Measurements from ENCODE around the gene CPSF3. TPM values are rescaled to one million over a fixed set of nuclear protein-coding genes. Genes with fewer than 3 reads are reported as not detected.

The CPSF3 gene
- total and polyA plus RNA-seq, 9 of the 15 experiments (the other 6 are each of a cell fraction or from before 2014, with no cell fraction given): 54.2 to 151 (median 94.5) TPM

DNA sequence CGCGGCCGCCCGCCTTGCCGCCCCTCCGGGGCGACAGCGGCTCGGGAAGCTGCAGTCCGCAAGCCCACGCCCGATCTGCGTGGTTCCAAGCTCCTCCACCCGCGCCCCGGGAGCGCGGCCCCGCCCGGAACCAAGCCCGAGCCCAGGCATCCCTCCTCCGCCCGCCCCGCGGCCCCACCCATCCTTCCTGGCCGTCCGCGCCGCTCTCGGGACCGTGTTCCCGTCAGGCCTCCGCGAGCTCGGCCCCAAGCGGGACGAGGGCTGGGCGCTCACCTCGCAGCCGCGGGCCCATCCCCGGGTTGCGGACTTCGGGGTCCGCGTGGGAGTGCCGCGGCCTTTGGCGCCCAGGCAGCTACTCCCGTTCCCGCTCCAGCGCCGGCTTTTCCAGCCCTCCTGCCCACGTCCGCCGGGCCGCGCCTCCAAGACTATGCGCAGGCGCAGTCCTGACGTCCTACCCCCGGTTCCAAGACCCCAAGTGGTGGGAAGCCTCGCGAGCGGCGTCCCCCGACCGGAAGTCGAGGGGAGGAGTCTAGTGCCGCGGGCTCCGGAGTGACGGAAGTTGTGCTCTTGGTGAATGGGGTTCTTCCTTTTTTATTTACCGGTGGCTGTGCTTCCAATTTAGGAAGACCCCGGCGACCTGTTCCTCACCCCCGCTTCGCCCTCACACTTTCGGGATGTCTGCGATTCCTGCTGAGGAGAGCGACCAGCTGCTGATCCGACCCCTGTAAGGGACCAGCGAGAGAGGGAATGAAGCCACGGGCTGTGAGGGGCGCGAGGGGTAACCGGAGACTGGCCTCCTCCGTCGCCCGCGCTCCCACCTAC, at the start of gene CPSF3, which contains the start of gene ITGB1BP1 (continued):
- TF ChIP-seq FOSL1 (tag; conservative IDR thresholded peaks at IDR 0.05): 0 out of 2 replicates have a peak, but pooled peaks have one; percentile 42
- TF ChIP-seq, protein P1, sequence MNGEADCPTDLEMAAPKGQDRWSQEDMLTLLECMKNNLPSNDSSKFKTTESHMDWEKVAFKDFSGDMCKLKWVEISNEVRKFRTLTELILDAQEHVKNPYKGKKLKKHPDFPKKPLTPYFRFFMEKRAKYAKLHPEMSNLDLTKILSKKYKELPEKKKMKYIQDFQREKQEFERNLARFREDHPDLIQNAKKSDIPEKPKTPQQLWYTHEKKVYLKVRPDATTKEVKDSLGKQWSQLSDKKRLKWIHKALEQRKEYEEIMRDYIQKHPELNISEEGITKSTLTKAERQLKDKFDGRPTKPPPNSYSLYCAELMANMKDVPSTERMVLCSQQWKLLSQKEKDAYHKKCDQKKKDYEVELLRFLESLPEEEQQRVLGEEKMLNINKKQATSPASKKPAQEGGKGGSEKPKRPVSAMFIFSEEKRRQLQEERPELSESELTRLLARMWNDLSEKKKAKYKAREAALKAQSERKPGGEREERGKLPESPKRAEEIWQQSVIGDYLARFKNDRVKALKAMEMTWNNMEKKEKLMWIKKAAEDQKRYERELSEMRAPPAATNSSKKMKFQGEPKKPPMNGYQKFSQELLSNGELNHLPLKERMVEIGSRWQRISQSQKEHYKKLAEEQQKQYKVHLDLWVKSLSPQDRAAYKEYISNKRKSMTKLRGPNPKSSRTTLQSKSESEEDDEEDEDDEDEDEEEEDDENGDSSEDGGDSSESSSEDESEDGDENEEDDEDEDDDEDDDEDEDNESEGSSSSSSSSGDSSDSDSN (IDR thresholded peaks at IDR 0.05; ENCODE audit: borderline replicate concordance in 1 of 2, low read depth in 2 of 2, low read length in 2 of 2): peak in 1 of 2 experiments; percentile 45; a peak in 3 of 4 replicates
- TF ChIP-seq MAZ (CRISPR knock-in tag; conservative IDR thresholded peaks at IDR 0.05 in 1 of 2, IDR thresholded peaks at IDR 0.05 in 1 of 2): peak; percentile 94 to 99
- TF ChIP-seq CHD4 (IDR thresholded peaks at IDR 0.05; ENCODE audit: insufficient read depth, insufficient replicate concordance, low read depth, low read length, poor library complexity, severe bottlenecking): no peak
- TF ChIP-seq, protein P2, sequence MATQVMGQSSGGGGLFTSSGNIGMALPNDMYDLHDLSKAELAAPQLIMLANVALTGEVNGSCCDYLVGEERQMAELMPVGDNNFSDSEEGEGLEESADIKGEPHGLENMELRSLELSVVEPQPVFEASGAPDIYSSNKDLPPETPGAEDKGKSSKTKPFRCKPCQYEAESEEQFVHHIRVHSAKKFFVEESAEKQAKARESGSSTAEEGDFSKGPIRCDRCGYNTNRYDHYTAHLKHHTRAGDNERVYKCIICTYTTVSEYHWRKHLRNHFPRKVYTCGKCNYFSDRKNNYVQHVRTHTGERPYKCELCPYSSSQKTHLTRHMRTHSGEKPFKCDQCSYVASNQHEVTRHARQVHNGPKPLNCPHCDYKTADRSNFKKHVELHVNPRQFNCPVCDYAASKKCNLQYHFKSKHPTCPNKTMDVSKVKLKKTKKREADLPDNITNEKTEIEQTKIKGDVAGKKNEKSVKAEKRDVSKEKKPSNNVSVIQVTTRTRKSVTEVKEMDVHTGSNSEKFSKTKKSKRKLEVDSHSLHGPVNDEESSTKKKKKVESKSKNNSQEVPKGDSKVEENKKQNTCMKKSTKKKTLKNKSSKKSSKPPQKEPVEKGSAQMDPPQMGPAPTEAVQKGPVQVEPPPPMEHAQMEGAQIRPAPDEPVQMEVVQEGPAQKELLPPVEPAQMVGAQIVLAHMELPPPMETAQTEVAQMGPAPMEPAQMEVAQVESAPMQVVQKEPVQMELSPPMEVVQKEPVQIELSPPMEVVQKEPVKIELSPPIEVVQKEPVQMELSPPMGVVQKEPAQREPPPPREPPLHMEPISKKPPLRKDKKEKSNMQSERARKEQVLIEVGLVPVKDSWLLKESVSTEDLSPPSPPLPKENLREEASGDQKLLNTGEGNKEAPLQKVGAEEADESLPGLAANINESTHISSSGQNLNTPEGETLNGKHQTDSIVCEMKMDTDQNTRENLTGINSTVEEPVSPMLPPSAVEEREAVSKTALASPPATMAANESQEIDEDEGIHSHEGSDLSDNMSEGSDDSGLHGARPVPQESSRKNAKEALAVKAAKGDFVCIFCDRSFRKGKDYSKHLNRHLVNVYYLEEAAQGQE (IDR thresholded peaks at IDR 0.05; ENCODE audit: borderline replicate concordance): no peak
- TF ChIP-seq, protein P2 (CRISPR knock-in tag; IDR thresholded peaks at IDR 0.05; ENCODE audit: low read depth): 0 out of 2 replicates have a peak, but pooled peaks have one; percentile 24
- no peak for TF ChIP-seq HDGF (IDR thresholded peaks at IDR 0.05)
- TF ChIP-seq THRAP3 (IDR thresholded peaks at IDR 0.05; ENCODE audit: borderline replicate concordance): no peak
- peak; percentile 92 for TF ChIP-seq EGR1 (conservative IDR thresholded peaks at IDR 0.05)
- TF ChIP-seq, protein P3, sequence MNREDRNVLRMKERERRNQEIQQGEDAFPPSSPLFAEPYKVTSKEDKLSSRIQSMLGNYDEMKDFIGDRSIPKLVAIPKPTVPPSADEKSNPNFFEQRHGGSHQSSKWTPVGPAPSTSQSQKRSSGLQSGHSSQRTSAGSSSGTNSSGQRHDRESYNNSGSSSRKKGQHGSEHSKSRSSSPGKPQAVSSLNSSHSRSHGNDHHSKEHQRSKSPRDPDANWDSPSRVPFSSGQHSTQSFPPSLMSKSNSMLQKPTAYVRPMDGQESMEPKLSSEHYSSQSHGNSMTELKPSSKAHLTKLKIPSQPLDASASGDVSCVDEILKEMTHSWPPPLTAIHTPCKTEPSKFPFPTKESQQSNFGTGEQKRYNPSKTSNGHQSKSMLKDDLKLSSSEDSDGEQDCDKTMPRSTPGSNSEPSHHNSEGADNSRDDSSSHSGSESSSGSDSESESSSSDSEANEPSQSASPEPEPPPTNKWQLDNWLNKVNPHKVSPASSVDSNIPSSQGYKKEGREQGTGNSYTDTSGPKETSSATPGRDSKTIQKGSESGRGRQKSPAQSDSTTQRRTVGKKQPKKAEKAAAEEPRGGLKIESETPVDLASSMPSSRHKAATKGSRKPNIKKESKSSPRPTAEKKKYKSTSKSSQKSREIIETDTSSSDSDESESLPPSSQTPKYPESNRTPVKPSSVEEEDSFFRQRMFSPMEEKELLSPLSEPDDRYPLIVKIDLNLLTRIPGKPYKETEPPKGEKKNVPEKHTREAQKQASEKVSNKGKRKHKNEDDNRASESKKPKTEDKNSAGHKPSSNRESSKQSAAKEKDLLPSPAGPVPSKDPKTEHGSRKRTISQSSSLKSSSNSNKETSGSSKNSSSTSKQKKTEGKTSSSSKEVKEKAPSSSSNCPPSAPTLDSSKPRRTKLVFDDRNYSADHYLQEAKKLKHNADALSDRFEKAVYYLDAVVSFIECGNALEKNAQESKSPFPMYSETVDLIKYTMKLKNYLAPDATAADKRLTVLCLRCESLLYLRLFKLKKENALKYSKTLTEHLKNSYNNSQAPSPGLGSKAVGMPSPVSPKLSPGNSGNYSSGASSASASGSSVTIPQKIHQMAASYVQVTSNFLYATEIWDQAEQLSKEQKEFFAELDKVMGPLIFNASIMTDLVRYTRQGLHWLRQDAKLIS (CRISPR knock-in tag; IDR thresholded peaks at IDR 0.05): peak; percentile 95
- no peak for TF ChIP-seq SMAD2 (IDR thresholded peaks at IDR 0.05; ENCODE audit: low read depth, low read length)
- peak in 1 of 2 experiments; percentile 83; a peak in 2 of 4 replicates for TF ChIP-seq HDAC1 (IDR thresholded peaks at IDR 0.05)
